ENCODE results near the gene FBH1.

Gene FBH1

DNA sequence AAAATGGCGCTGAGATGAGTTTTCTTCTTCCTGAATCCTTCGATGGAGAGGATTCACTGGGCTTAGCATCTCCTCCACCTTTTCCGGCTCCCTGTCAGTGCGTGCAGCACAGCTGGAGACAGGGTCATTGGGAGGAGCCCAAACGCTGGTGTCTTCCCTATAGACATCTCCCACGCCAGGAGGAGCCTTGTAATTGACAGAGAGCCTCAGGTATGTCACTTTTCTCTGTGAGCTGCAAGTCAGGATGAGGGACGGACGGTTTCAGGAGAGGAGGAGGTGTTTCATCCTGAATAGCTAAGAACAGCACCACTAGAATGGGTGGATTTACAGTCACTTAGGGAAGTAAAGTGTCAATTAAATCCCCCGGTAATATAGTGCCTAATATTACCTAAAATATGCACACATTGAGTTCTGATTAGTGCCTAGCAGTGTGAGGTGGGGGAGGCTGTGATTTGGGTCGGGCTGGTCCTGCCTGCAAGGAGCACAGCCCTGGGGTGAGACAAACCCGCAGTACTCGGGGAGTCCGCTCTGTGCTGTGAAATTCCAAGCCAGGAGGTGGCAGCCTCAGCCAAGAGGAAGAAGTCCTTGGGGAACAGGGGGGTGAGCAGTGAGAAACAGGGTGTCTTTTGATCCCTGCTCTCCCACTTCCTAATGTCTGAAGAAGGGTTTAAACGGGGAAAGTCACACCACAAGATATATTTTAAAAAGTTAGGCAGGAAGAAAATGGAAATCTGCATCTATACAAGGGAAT lies 59.1 kb downstream of the FBH1 start:
- no peak overlapping the region for H3K27ac ChIP-seq (ENCODE audit: low read depth, low read length)
- no peak overlapping the region for H3K9ac ChIP-seq (ENCODE audit: low read depth, low read length)
- H3K27me3 ChIP-seq (ENCODE audit: control insufficient read depth, insufficient read depth, low read length) = no peaks in the 10 kb centered on the region
- no peaks in the 10 kb centered on the region for H3K9me3 ChIP-seq (ENCODE audit: control insufficient read depth, insufficient read depth, low read length)
- no peak overlapping the region for H3K4me3 ChIP-seq (ENCODE audit: low read depth, low read length)
- H3K4me1 ChIP-seq (ENCODE audit: control insufficient read depth, insufficient read depth, low read length) = peaks cover 13% of the 10 kb centered on the region
- no peaks in the 10 kb centered on the region for H3K36me3 ChIP-seq (ENCODE audit: control insufficient read depth, insufficient read depth, low read length)

DNA sequence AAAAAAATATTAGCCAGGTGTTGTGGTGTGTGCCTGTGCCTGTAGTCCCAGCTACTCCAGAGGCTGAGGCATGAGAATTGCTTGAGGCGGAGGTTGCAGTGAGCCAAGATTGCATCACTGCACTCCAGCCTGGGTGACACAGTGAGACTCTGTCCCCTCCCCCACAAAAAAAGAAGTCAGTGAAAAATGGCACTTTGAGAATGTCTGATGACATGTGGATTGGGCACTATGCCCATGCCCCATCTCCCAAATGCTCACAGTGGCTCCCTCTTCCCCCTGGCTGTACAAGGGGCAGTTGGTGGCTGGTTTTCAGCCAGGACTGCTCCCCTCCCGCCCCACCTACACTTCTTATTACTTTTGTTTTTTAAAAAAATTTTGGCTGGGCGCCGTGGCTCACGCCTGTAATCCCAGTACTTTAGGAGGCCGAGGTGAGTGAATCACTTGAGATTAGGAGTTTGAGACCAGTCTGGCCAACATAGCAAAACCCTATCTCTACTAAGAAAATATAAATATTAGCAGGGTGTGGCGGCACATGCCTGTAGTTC lies 61.2 kb downstream of the FBH1 start:
- Histone ChIP-seq H3K36me3 (ENCODE audit: control insufficient read depth, insufficient read depth, low read length) (no peaks in the 10 kb centered on the region), H3K9me3 (ENCODE audit: control insufficient read depth, insufficient read depth, low read length) (no peaks in the 10 kb centered on the region), H3K9ac (ENCODE audit: low read depth, low read length) (no peak overlapping the region), H3K27me3 (ENCODE audit: control insufficient read depth, insufficient read depth, low read length) (no peaks in the 10 kb centered on the region), H3K4me1 (ENCODE audit: control insufficient read depth, insufficient read depth, low read length) (no peaks in the 10 kb centered on the region; the same call in 1 of the 2 replicates), H3K27ac (ENCODE audit: low read depth, low read length) (no peak overlapping the region), H3K4me3 (ENCODE audit: low read depth, low read length) (no peak overlapping the region)

DNA sequence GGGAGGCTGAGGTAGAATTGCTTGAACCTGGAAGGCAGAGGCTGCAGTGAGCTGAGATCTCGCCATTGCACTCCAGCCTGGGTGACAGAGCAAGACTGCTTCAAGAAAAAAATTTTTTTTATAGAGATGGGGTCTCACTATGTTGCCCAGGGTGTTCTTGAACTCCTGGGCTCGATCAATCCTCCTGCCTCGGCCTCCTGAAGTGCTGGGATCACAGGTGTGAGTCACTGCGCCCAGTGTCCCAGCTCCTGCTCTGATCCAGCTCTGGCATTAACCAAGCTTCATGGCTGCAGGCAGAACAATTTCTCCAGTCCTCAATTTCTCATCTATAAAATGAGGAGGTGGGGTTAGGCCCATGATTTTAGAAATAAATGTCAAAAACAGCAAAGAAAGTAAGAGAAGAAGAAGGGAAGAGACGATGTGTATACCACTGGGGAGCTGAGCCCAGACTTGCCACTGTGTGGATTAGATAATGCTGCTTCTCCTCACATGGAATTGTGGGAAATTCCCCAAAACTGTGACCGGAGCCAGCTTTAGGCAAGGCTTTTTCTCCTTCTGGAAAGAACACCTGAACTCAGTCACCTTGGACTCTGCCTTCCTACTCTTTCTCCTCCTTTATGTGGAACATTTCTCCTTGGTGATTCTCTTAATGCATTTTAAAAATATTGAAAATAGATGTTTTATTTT lies 61.8 kb downstream of the FBH1 start:
- no peaks in the 10 kb centered on the region; the same call in 1 of the 2 replicates for H3K4me1 ChIP-seq (ENCODE audit: control insufficient read depth, insufficient read depth, low read length)
- H3K27me3 ChIP-seq (ENCODE audit: control insufficient read depth, insufficient read depth, low read length) = no peaks in the 10 kb centered on the region
- no peak overlapping the region for H3K4me3 ChIP-seq (ENCODE audit: low read depth, low read length)
- H3K9me3 ChIP-seq (ENCODE audit: control insufficient read depth, insufficient read depth, low read length) = no peaks in the 10 kb centered on the region
- H3K27ac ChIP-seq (ENCODE audit: low read depth, low read length) = no peak overlapping the region
- no peaks in the 10 kb centered on the region for H3K36me3 ChIP-seq (ENCODE audit: control insufficient read depth, insufficient read depth, low read length)
- H3K9ac ChIP-seq (ENCODE audit: low read depth, low read length) = no peak overlapping the region

DNA sequence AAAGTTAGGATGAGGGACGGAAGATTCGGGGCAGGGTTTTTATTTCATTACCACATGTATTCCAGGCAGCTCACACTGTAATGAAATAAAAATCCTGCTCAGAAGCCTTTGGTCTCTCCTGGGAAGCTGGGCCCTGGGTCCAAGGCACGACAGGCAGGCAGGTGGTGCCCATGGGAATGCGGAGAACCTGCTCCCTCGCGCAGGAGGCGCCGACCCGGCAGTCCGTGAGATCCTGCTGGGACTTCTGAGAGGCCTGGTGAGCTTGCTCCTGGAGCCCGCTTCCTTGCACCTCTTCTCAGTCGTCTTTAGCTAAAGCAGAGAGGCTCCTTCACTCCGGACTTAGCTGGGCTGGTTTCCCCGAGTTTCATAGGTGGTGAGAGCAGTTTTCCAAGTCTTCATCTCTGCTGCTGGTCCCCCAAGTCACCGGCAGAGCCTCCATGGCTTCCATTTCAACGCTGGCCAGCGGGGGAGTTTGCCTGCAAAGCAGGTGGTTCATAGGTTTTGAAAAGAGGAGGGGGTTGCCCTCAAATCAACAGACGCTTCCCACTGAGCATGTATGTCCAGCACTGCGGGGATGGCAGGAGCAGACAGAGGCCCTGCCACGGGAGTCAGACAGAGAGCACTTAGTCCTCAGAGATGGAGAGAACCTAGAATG lies 62.8 kb downstream of the FBH1 start:
- no peak overlapping the region for H3K27ac ChIP-seq (ENCODE audit: low read depth, low read length)
- no peaks in the 10 kb centered on the region for H3K36me3 ChIP-seq (ENCODE audit: control insufficient read depth, insufficient read depth, low read length)
- no peaks in the 10 kb centered on the region for H3K27me3 ChIP-seq (ENCODE audit: control insufficient read depth, insufficient read depth, low read length)
- H3K9ac ChIP-seq (ENCODE audit: low read depth, low read length) = no peak overlapping the region
- H3K9me3 ChIP-seq (ENCODE audit: control insufficient read depth, insufficient read depth, low read length) = no peaks in the 10 kb centered on the region
- no peak overlapping the region for H3K4me3 ChIP-seq (ENCODE audit: low read depth, low read length)
- H3K4me1 ChIP-seq (ENCODE audit: control insufficient read depth, insufficient read depth, low read length) = no peaks in the 10 kb centered on the region; the same call in 1 of the 2 replicates

DNA sequence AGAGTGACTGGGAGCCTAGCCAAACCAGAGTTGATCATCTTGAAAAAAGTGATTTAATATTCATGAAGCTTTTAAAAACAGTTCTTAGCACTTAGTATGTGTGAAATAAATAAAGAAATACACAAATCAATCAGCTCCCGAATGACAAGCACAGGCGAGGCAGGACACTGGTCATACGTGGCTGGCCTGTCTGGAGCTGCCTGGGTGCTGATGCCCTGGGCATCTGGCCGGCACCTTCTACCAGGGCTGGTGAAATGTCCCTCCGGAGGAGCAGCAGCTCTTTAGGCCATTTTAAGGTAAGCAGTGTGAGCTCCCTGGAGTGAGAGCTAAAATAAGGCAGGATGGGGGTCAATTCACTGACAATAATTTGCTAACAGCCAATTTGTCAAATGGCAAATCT lies 63.6 kb downstream of the FBH1 start:
- H3K9ac ChIP-seq (ENCODE audit: low read depth, low read length) = no peak overlapping the region
- no peak overlapping the region for H3K27ac ChIP-seq (ENCODE audit: low read depth, low read length)
- no peak overlapping the region for H3K4me3 ChIP-seq (ENCODE audit: low read depth, low read length)
- H3K9me3 ChIP-seq (ENCODE audit: control insufficient read depth, insufficient read depth, low read length) = no peaks in the 10 kb centered on the region
- no peaks in the 10 kb centered on the region for H3K36me3 ChIP-seq (ENCODE audit: control insufficient read depth, insufficient read depth, low read length)
- no peaks in the 10 kb centered on the region for H3K27me3 ChIP-seq (ENCODE audit: control insufficient read depth, insufficient read depth, low read length)
- no peaks in the 10 kb centered on the region; the same call in 1 of the 2 replicates for H3K4me1 ChIP-seq (ENCODE audit: control insufficient read depth, insufficient read depth, low read length)

DNA sequence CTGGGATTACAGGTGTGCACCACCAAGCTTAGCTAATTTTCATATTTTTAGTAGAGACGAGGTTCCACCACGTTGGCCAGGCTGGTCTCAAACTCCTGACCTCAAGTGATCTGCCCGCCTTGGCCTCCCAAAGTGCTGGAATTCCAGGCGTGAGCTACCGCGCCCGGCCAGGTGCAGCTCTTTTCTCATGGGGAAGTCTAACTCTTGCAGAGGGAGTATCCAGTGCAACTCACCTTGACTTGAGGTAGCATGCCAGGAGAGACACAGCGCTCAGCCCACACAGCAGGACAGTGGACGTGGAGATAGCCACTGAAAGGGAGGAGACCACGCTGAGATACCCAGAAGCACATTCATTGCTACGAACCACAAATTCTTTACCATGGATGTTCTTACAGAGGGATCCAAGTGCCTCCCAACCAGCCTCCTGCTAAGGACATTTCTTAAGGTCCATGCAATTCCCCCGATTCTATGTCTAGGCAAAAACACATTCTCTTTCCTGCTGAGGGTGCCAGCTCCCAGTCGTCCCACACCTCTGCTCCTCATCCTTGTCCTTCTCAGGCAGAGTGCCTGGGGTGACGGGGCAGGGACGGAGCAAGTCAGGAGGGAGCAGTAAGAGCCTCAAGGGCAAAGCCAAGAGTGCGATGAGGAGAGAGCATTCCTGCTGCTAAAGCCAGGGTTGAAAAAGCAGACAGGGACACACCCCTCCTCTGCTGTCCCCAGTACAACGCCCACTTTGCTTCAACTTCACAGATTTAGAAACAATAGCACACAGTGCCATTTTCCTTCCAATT lies 66.3 kb downstream of the FBH1 start:
- Histone ChIP-seq H3K27me3 (ENCODE audit: control insufficient read depth, insufficient read depth, low read length) (no peaks in the 10 kb centered on the region), H3K9me3 (ENCODE audit: control insufficient read depth, insufficient read depth, low read length) (no peaks in the 10 kb centered on the region), H3K27ac (ENCODE audit: low read depth, low read length) (no peak overlapping the region), H3K36me3 (ENCODE audit: control insufficient read depth, insufficient read depth, low read length) (no peaks in the 10 kb centered on the region), H3K9ac (ENCODE audit: low read depth, low read length) (no peak overlapping the region), H3K4me1 (ENCODE audit: control insufficient read depth, insufficient read depth, low read length) (no peaks in the 10 kb centered on the region; the same call in 1 of the 2 replicates), H3K4me3 (ENCODE audit: low read depth, low read length) (no peak overlapping the region)

DNA sequence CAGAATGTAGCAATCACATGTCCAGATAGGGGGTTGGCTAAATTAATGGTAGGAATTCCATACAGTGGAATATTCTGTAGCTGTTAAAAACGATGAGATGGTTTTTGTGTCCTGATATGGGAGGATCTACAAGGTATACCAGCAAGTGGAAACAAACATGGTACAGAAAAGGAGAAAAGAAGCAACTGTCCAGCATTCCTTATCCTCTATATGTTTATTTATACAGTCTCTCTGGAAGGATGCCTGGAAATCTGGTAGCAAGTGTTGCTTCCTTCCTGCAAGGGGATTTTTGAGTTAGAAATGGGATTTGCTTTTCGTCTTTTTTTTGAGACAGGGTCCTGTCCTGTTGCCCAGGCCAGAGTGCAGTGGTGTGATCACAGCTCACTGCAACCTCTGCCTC lies 68.0 kb downstream of the FBH1 start:
- no peaks in the 10 kb centered on the region for H3K9me3 ChIP-seq (ENCODE audit: control insufficient read depth, insufficient read depth, low read length)
- H3K27me3 ChIP-seq (ENCODE audit: control insufficient read depth, insufficient read depth, low read length) = no peaks in the 10 kb centered on the region
- H3K9ac ChIP-seq (ENCODE audit: low read depth, low read length) = no peak overlapping the region
- no peak overlapping the region for H3K27ac ChIP-seq (ENCODE audit: low read depth, low read length)
- no peaks in the 10 kb centered on the region for H3K36me3 ChIP-seq (ENCODE audit: control insufficient read depth, insufficient read depth, low read length)
- no peaks in the 10 kb centered on the region for H3K4me1 ChIP-seq (ENCODE audit: control insufficient read depth, insufficient read depth, low read length)
- H3K4me3 ChIP-seq (ENCODE audit: low read depth, low read length) = no peak overlapping the region

DNA sequence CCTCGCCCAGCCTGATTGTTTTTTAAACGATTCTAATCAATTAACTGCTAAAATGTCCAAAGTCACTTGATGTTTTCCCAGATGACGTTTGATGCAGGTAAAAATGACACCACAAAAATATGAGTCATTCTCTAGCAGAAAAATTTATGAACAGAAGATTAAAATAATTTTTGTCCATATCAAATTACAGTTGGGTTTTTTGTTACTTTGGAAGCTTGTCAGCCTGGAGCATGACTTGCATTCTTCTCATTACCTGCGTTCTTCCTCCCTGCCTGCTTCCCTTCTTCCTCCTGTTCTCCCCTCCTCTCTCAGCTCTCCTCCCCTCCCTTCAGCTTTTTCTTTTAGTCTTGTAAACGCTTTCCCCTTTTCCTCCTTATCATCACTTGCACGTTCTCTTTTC lies 68.6 kb downstream of the FBH1 start:
- no peak overlapping the region for H3K4me3 ChIP-seq (ENCODE audit: low read depth, low read length)
- no peaks in the 10 kb centered on the region for H3K36me3 ChIP-seq (ENCODE audit: control insufficient read depth, insufficient read depth, low read length)
- H3K27me3 ChIP-seq (ENCODE audit: control insufficient read depth, insufficient read depth, low read length) = no peaks in the 10 kb centered on the region
- H3K9ac ChIP-seq (ENCODE audit: low read depth, low read length) = no peak overlapping the region
- H3K27ac ChIP-seq (ENCODE audit: low read depth, low read length) = no peak overlapping the region
- no peaks in the 10 kb centered on the region for H3K9me3 ChIP-seq (ENCODE audit: control insufficient read depth, insufficient read depth, low read length)
- no peaks in the 10 kb centered on the region for H3K4me1 ChIP-seq (ENCODE audit: control insufficient read depth, insufficient read depth, low read length)

DNA sequence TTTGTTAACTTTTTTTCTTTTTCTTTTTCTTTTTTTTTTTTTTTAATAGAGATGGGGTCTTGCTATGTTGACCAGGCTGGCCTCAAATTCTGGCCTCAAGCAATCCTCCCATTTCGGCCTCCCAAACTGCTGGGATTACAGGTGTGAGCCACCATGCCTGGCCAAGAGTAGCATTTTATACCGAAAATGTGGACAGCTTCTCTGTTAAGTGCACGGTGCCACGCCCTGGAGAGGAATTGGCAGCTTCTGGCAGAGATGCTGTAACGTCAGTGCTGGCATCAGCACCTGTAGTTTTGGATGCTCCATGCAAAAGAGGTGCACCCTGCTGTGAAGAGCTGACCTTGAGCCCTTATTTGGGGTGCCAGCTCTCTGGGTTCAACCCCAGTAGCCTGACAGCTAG lies 69.1 kb downstream of the FBH1 start:
- Histone ChIP-seq H3K4me1 (ENCODE audit: control insufficient read depth, insufficient read depth, low read length) (no peaks in the 10 kb centered on the region), H3K9me3 (ENCODE audit: control insufficient read depth, insufficient read depth, low read length) (no peaks in the 10 kb centered on the region), H3K27ac (ENCODE audit: low read depth, low read length) (no peak overlapping the region), H3K27me3 (ENCODE audit: control insufficient read depth, insufficient read depth, low read length) (no peaks in the 10 kb centered on the region), H3K36me3 (ENCODE audit: control insufficient read depth, insufficient read depth, low read length) (no peaks in the 10 kb centered on the region), H3K9ac (ENCODE audit: low read depth, low read length) (no peak overlapping the region), H3K4me3 (ENCODE audit: low read depth, low read length) (no peak overlapping the region)

DNA sequence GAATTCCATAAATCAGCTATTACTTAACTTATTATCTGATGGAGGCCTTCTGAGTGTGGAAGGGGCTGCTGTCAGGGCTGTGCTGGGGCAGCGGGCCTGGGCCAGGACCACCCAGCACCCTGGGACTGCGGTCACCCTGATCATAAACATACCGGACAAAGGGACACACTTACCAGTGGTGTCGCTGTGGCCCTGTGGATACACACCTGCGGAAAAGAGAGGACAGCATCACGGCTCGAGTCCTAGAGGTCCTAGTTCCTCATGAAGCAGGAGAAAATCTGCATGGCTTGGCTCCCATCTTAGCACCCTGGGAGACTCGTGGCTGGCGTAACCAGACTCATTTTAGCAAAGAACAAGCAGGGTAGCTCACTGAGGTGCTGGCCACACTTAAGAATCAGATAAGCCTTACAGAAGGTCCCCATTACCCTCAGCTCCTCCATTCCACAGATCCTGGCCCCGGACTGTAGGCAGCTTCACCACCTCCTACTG lies 69.6 kb downstream of the FBH1 start:
- H3K36me3 ChIP-seq (ENCODE audit: control insufficient read depth, insufficient read depth, low read length) = no peaks in the 10 kb centered on the region
- H3K4me1 ChIP-seq (ENCODE audit: control insufficient read depth, insufficient read depth, low read length) = no peaks in the 10 kb centered on the region
- no peaks in the 10 kb centered on the region for H3K27me3 ChIP-seq (ENCODE audit: control insufficient read depth, insufficient read depth, low read length)
- no peak overlapping the region for H3K9ac ChIP-seq (ENCODE audit: low read depth, low read length)
- no peaks in the 10 kb centered on the region for H3K9me3 ChIP-seq (ENCODE audit: control insufficient read depth, insufficient read depth, low read length)
- H3K4me3 ChIP-seq (ENCODE audit: low read depth, low read length) = no peak overlapping the region
- no peak overlapping the region for H3K27ac ChIP-seq (ENCODE audit: low read depth, low read length)

Data from HUES48 (cell line).